MM.1S (cell line): Measurements from ENCODE around the gene PCYT2.
A peak's percentile ranks its signal among the peaks of the same experiment; 100 is the strongest.

Source experiments
- DNase-seq: peaks from one replicate; pipeline ENCODE4 v3.0.0-alpha.2; 2015
- H2AFZ ChIP-seq: fragments of 300-600 bp; sonication (generic); 2 replicates; pipeline ENCODE4 v1.6.0; 2016; ENCODE audit warnings: antibody characterized with exemption, low read length
- H3F3A ChIP-seq: fragments of 300-600 bp; sonication (generic); 2 replicates; pipeline ENCODE4 v1.6.1; 2016; ENCODE audit warnings: mild to moderate bottlenecking, antibody characterized with exemption, low read length, moderate library complexity, mixed read lengths; ENCODE audit not compliant: insufficient read depth
- H3K27ac ChIP-seq: fragments of 300-600 bp; sonication (generic); 2 replicates; pipeline ENCODE4 v1.5.1; 2016; ENCODE audit warnings: mild to moderate bottlenecking, low read length
- H3K27me3 ChIP-seq: fragments of 300-600 bp; sonication (generic); replicated peaks from 2 replicates; pipeline ENCODE4 v1.6.0; 2016; ENCODE audit warnings: low read length; ENCODE audit not compliant: insufficient read depth
- H3K36me3 ChIP-seq: fragments of 300-600 bp; sonication (generic); replicated peaks from 2 replicates; pipeline ENCODE4 v1.6.1; 2016; ENCODE audit warnings: mild to moderate bottlenecking, low read length, mixed read lengths; ENCODE audit not compliant: insufficient read depth
- H3K4me1 ChIP-seq: fragments of 300-600 bp; sonication (generic); 2 replicates; pipeline ENCODE4 v1.6.1; 2016; ENCODE audit warnings: low read length, mixed read lengths
- H3K4me2 ChIP-seq: fragments of 300-600 bp; sonication (generic); 2 replicates; pipeline ENCODE4 v1.6.0; 2016; ENCODE audit warnings: low read depth, low read length
- H3K4me3 ChIP-seq: fragments of 300-600 bp; sonication (generic); 2 replicates; pipeline ENCODE4 v1.5.1; 2016; ENCODE audit warnings: low read length, mixed read lengths
- H3K79me2 ChIP-seq: fragments of 300-600 bp; sonication (generic); 2 replicates; pipeline ENCODE4 v1.6.1; 2016; ENCODE audit warnings: mixed run types, low read length, mixed read lengths
- H3K9ac ChIP-seq: fragments of 300-600 bp; sonication (generic); 2 replicates; pipeline ENCODE4 v1.6.1; 2016; ENCODE audit warnings: low read length, mixed read lengths
- H3K9me2 ChIP-seq: fragments of 300-600 bp; sonication (generic); replicated peaks from 2 replicates; pipeline ENCODE4 v1.6.1; 2016; ENCODE audit warnings: mild to moderate bottlenecking, low read length, mixed read lengths; ENCODE audit not compliant: insufficient read depth
- H3K9me3 ChIP-seq: fragments of 300-600 bp; sonication (generic); replicated peaks from 2 replicates; pipeline ENCODE4 v1.6.1; 2016; ENCODE audit warnings: mild to moderate bottlenecking, low read length, mixed read lengths; ENCODE audit not compliant: insufficient read depth
- H4K20me1 ChIP-seq: fragments of 300-600 bp; sonication (generic); 2 replicates; pipeline ENCODE4 v1.6.1; 2016; ENCODE audit warnings: mild to moderate bottlenecking, low read length, moderate library complexity, mixed read lengths; ENCODE audit not compliant: insufficient read depth
- EZH2 ChIP-seq: fragments of 300-600 bp; sonication (generic); optimal IDR thresholded peaks from 2 replicates; pipeline ENCODE3; 2017; ENCODE audit warnings: low read depth, mild to moderate bottlenecking, antibody characterized with exemption, low read length, mixed read lengths
- EZH2phosphoT487 ChIP-seq: fragments of 300-600 bp; sonication (generic); IDR thresholded peaks from 2 replicates; pipeline ENCODE4 v1.6.1; 2018; ENCODE audit warnings: antibody characterized with exemption, low read length
- TF ChIP-seq, protein P1 (sequence below): fragments of 300-600 bp; sonication (generic); IDR thresholded peaks from 2 replicates; pipeline ENCODE4 v1.5.1; 2016; ENCODE audit warnings: antibody characterized with exemption, low read length, mixed read lengths

Gene PCYT2

DNA sequence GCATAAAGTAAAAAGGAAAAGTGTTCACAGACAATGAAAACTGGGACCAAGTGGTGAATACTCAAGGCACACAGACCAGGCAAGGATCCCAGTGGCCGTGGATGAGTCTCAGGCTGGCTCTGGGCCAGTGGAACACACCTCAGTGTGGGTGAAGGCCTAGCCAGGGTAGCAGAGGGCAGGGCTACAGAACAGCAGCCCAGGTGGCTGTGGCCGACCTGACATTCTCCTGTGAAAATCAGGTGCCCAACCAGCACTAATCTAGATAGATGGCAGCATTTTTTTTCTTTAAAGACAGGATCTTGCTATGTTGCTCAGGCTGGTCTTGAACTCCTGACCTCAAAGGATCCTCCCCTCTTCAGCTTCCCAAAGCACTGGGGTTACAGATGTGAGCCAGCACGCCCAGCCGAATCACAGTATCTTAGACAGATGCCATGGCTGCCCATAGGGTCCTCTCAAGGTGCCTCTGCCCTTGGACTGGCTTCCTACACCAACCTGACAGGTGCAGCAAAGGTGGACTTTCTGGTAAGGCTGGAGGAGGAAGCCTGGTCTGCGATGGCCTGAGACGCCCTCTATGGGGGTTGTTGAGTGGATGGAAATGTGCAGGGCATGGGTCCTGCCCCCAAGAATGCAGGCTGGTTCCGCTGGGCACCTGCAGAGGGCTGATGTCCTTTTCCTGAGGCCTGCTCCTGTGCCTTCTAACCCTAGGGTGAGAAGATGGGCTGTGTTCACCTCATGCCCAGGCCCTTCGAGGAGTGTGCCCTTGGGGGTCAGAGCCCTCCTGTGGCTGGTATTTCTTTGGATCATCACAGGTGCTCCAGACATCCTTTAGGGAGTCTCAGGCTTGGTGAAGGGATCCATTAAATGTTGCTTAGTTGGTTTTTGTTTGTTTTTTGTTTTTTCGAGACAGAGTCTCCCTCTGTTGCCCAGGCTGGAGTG is 47.1 kb downstream of the PCYT2 start:
- peaks cover 4% of the 10 kb centered on the region for H3K36me3 ChIP-seq
- no peak overlapping the region for H3K9ac ChIP-seq
- peaks cover 75% of the 10 kb centered on the region for H3K79me2 ChIP-seq
- H3K27me3 ChIP-seq = no peaks in the 10 kb centered on the region
- H3K4me3 ChIP-seq = no peak overlapping the region
- H3K27ac ChIP-seq = no peak overlapping the region
- peaks cover 4% of the 10 kb centered on the region; the same call in 1 of the 2 replicates for H3K4me1 ChIP-seq
- H3K9me2 ChIP-seq = no peaks in the 10 kb centered on the region
- TF ChIP-seq EZH2phosphoT487 = no peak
- TF ChIP-seq, protein P1, sequence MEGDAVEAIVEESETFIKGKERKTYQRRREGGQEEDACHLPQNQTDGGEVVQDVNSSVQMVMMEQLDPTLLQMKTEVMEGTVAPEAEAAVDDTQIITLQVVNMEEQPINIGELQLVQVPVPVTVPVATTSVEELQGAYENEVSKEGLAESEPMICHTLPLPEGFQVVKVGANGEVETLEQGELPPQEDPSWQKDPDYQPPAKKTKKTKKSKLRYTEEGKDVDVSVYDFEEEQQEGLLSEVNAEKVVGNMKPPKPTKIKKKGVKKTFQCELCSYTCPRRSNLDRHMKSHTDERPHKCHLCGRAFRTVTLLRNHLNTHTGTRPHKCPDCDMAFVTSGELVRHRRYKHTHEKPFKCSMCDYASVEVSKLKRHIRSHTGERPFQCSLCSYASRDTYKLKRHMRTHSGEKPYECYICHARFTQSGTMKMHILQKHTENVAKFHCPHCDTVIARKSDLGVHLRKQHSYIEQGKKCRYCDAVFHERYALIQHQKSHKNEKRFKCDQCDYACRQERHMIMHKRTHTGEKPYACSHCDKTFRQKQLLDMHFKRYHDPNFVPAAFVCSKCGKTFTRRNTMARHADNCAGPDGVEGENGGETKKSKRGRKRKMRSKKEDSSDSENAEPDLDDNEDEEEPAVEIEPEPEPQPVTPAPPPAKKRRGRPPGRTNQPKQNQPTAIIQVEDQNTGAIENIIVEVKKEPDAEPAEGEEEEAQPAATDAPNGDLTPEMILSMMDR = peak; percentile 11; the same call in 1 of the 2 replicates
- no peak for TF ChIP-seq EZH2
- DNase-seq = peak; percentile 6
- H3K9me3 ChIP-seq = no peaks in the 10 kb centered on the region
- H4K20me1 ChIP-seq = no peaks in the 10 kb centered on the region
- H3F3A ChIP-seq = peaks cover 59% of the 10 kb centered on the region
- no peak overlapping the region for H3K4me2 ChIP-seq
- no peak overlapping the region for H2AFZ ChIP-seq

DNA sequence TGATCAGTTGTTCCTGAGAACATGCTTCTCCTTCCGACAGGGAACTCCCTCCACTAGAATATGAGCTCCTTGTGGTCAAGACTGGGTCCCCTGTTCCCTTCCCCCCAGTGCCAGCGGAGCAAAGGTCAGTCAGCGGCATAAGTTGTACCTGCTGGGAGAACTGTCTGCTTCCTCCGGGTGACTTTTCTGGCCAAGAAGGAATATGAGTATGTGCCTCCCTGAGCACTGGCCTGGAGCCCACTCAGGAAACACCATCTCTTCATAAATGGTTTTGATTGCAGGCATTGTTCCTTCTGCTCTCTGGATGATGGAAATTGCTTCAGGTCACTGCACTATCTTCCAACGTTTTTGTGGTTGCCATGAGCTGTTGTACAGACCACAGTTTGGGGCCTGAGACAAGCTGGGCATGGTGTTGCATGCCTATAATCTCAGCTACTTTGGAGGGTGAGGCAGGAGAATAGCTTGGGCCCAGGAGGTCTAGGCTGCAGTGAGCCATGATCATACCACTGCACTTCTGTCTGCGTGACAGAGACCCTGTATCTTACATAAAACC is 48.0 kb downstream of the PCYT2 start:
- Histone ChIP-seq H3K36me3 (peaks cover 6% of the 10 kb centered on the region; the same call in 1 of the 2 replicates), H3K9ac (no peak overlapping the region), H3K4me1 (peaks cover 13% of the 10 kb centered on the region), H3K79me2 (peaks cover 75% of the 10 kb centered on the region), H3K27ac (no peak overlapping the region), H3K4me3 (no peak overlapping the region), H3K4me2 (no peak overlapping the region), H4K20me1 (peaks cover 3% of the 10 kb centered on the region; the same call in 1 of the 2 replicates), H3K9me3 (no peaks in the 10 kb centered on the region), H3F3A (peaks cover 52% of the 10 kb centered on the region), H3K9me2 (no peaks in the 10 kb centered on the region), H2AFZ (no peak overlapping the region), H3K27me3 (no peaks in the 10 kb centered on the region)
- TF ChIP-seq, protein P1 = no peak
- no peak for TF ChIP-seq EZH2phosphoT487
- TF ChIP-seq EZH2 = no peak
- DNase-seq = no peak

DNA sequence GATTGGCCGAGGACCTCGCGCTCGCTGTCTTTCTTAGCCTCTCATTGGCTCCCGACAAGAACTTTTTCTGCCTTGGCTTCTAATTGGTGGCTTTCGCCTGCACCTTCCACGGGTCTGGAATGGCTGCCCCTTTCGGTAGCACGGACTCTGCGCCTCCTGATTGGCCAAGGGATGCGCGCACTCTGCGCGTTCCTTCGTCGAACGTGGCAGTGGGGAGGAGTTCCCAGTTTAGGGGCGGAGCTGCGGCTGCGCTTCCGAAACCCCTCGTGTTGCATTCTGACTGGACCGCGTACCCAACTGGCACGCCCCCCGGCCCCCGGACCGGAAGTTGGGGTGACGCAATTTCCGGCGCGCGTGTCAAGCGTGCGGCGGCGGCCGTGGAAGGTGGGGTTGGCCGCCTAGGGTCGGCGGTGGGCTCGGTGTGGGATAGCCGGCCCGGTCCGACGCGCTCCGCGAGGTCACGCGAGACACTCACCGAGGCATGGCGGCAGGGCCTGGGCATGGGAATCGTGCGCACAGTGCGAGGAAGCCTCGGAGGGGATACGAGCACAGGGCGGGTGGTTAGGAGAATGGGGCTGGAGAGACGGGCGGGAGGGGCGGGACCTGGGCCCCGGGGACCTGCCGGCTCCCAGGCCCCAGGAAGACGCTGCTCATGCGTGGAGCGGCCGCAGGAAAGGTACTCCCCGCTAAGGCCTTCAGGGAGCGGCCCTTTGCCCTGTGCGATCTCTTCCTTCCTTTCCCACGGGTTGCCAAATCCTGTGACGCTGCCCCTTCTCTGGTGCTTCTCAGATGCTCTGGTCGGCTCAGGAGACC is 50.2 kb downstream of the PCYT2 start:
- peak; percentile 100 for DNase-seq
- Histone ChIP-seq H3F3A (peaks cover 29% of the 10 kb centered on the region), H3K4me2 (peak overlapping the region; percentile 78), H3K4me1 (peaks cover 14% of the 10 kb centered on the region), H3K4me3 (peak overlapping the region; percentile 98), H4K20me1 (peaks cover 3% of the 10 kb centered on the region; the same call in 1 of the 2 replicates), H3K27me3 (no peaks in the 10 kb centered on the region), H3K27ac (peak overlapping the region; percentile 97), H3K9ac (peak overlapping the region; percentile 98), H3K9me3 (no peaks in the 10 kb centered on the region), H3K36me3 (0 out of 2 replicates have a peak, but pooled peaks cover 6% of the 10 kb centered on the region), H3K79me2 (peaks cover 86% of the 10 kb centered on the region), H3K9me2 (no peaks in the 10 kb centered on the region), H2AFZ (peak overlapping the region; percentile 49)
- TF ChIP-seq EZH2phosphoT487 = no peak
- TF ChIP-seq EZH2 = no peak
- TF ChIP-seq, protein P1 = no peak
